Gastrocnemius medialis (tissue), 4 donors: Measurements from ENCODE around the gene KIAA1217. TPM values are rescaled to one million over a fixed set of nuclear protein-coding genes. Genes with fewer than 3 reads are reported as not detected.

Experiments
- ATAC-seq, 2 donors: fragments of 150-250 bp; one replicate each; pipeline ENCODE4 v1.9.1; 2016
- DNase-seq, 2 donors: peaks; one replicate each; pipeline ENCODE4 v3.0.0-alpha.2; 2019
- H3K27ac ChIP-seq, 4 donors: fragments of 200-600 bp; sonication (generic); 1 replicate in 1 of 4; 2 replicates in 3 of 4; pipeline ENCODE4 v1.5.1; 2016 to 2018; ENCODE audit warnings: mild to moderate bottlenecking in 2 of 4, moderate library complexity in 1 of 4
- H3K27me3 ChIP-seq, 3 donors: fragments of 200-600 bp; sonication (generic) in 2 of 3; 1 replicate in 1 of 3; 2 replicates in 2 of 3; pipeline versions ENCODE4 v1.5.1 to v1.6.0; 2016 to 2019; ENCODE audit warnings: mild to moderate bottlenecking in 1 of 3, moderate library complexity in 1 of 3
- H3K36me3 ChIP-seq, 2 donors: fragments of 200-600 bp; sonication (generic) in 1 of 2; one replicate each; pipeline ENCODE4 v1.5.1; 2017 to 2018
- H3K4me1 ChIP-seq, 2 donors: fragments of 200-600 bp; sonication (generic) in 1 of 2; one replicate each; pipeline ENCODE4 v1.5.1; 2016 to 2017; ENCODE audit warnings: mild to moderate bottlenecking in 2 of 2
- H3K4me3 ChIP-seq, 4 donors: fragments of 200-600 bp; sonication (generic) in 3 of 4; 1 replicate in 1 of 4; 2 replicates in 3 of 4; pipeline ENCODE4 v1.5.1; 2016 to 2019; ENCODE audit warnings: mild to moderate bottlenecking in 2 of 4
- H3K9me3 ChIP-seq, 3 donors: fragments of 200-600 bp; sonication (generic) in 2 of 3; 1 replicate in 1 of 3; 2 replicates in 2 of 3; pipeline ENCODE4 v1.5.1; 2016 to 2019
- POLR2A ChIP-seq, 2 donors: fragments of 450-650 bp; IDR thresholded peaks; one replicate each; pipeline ENCODE4 v1.6.1; 2017; ENCODE audit warnings: antibody characterized with exemption in 2 of 2, mild to moderate bottlenecking in 2 of 2, moderate library complexity in 2 of 2
- in situ Hi-C, 4 donors: fragments of 200-750 bp; cut with MboI; loops; one replicate each; pipeline versions ENCODE4 v1.15.0 to v1.8.0; 2017; ENCODE audit warnings: low sequenced_read_pairs in 4 of 4
- intact Hi-C: fragments of 100-400 bp; cut with DNase I; formaldehyde crosslinking; loops from one replicate; pipeline ENCODE4 v1.15.1; 2023; ENCODE audit warnings: low total_unique reads
- total RNA-seq, 4 donors: library from RNA; depleted of rRNA; stranded (reverse); fragments of >200 nt; gene quantifications; one replicate each; pipeline versions ENCODE4 v1.1.0 to v1.2.3, GENCODE V29; 2016
- TF ChIP-seq, protein P1 (sequence below), 5 experiments: fragments of 450-650 bp in 3 of 5; fragments of 200-600 bp in 2 of 5; sonication (generic) in 2 of 5; IDR thresholded peaks in 4 of 5; conservative IDR thresholded peaks in 1 of 5; 1 replicate in 4 of 5; 2 replicates in 1 of 5; pipeline ENCODE4 v1.5.1; 2016 to 2019; ENCODE audit warnings: antibody characterized with exemption in 5 of 5, mild to moderate bottlenecking in 3 of 5, moderate library complexity in 3 of 5

Gene KIAA1217
- total RNA-seq, 4 donors from 2014 or later, result 152 to 266 (median 155) TPM

DNA sequence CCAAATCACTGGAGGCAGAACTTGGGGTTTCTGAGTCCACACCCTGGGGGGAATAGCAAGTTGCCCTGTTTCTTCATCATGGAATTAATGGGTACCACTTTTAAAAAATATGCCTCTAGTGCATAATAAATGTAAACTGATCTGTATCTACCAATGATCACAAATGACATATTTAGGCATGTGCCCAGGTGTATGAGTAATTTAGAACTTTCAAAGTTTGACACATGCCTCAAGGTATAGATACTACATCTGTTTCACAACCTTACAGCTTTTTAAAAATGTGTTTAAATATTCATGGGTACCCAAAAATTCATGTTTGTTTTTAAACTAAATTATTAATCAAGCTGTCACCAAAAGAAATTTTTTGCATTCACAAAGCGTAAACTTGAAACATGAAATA, 226.0 kb downstream of the KIAA1217 start:
- intact Hi-C loops (no loop called here), in situ Hi-C loops (no loop called here)
- no peak for DNase-seq
- Histone ChIP-seq H3K36me3 (peaks cover 0 to 11% of the 10 kb centered on the region in 2 donors), H3K9me3 (no peaks in the 10 kb centered on the region), H3K4me1 (peaks cover 15 to 23% of the 10 kb centered on the region in 2 donors), H3K27me3 (no peaks in the 10 kb centered on the region), H3K27ac (peak overlapping the region; percentile 1 to 44 (median 36)), H3K4me3 (no peak overlapping the region)
- no peak for TF ChIP-seq POLR2A (IDR thresholded peaks at IDR 0.05)
- TF ChIP-seq, protein P1, sequence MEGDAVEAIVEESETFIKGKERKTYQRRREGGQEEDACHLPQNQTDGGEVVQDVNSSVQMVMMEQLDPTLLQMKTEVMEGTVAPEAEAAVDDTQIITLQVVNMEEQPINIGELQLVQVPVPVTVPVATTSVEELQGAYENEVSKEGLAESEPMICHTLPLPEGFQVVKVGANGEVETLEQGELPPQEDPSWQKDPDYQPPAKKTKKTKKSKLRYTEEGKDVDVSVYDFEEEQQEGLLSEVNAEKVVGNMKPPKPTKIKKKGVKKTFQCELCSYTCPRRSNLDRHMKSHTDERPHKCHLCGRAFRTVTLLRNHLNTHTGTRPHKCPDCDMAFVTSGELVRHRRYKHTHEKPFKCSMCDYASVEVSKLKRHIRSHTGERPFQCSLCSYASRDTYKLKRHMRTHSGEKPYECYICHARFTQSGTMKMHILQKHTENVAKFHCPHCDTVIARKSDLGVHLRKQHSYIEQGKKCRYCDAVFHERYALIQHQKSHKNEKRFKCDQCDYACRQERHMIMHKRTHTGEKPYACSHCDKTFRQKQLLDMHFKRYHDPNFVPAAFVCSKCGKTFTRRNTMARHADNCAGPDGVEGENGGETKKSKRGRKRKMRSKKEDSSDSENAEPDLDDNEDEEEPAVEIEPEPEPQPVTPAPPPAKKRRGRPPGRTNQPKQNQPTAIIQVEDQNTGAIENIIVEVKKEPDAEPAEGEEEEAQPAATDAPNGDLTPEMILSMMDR (IDR thresholded peaks at IDR 0.05 in 4 of 5, conservative IDR thresholded peaks at IDR 0.05 in 1 of 5), result no peak
- no peak for ATAC-seq

DNA sequence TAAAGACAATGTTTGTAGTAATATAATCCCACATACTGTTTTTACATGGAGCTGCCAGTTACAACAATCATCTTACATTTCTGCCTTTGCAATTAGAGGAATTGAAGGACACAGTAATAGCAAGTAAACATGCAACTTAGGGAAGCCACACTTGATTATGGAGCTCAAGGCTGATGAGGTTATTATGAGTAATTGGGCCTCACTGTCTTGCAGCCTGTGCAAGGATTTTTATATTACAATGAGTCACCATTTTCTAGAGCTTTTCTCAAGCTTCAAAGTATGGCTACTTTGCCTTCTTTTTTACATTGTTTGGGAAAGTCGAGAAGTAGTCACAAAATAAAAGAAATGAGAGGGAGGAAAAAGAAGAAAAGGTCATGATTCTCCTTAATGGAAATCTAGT, 226.4 kb downstream of the KIAA1217 start:
- H3K36me3 ChIP-seq, result peaks cover 0 to 15% of the 10 kb centered on the region in 2 donors
- H3K4me1 ChIP-seq, result peaks cover 15 to 26% of the 10 kb centered on the region in 2 donors
- peak overlapping the region in 3 of 4 donors; percentile 29 to 44 (median 42) for H3K27ac ChIP-seq
- in situ Hi-C loops (no loop called here), intact Hi-C loops (no loop called here)
- ATAC-seq (peak in 1 of 2 donors; percentile 48), DNase-seq (no peak)
- no peaks in the 10 kb centered on the region for H3K27me3 ChIP-seq
- H3K4me3 ChIP-seq, result no peak overlapping the region
- TF ChIP-seq, protein P1 (IDR thresholded peaks at IDR 0.05 in 4 of 5, conservative IDR thresholded peaks at IDR 0.05 in 1 of 5), result no peak
- TF ChIP-seq POLR2A (IDR thresholded peaks at IDR 0.05), result no peak
- no peaks in the 10 kb centered on the region for H3K9me3 ChIP-seq

DNA sequence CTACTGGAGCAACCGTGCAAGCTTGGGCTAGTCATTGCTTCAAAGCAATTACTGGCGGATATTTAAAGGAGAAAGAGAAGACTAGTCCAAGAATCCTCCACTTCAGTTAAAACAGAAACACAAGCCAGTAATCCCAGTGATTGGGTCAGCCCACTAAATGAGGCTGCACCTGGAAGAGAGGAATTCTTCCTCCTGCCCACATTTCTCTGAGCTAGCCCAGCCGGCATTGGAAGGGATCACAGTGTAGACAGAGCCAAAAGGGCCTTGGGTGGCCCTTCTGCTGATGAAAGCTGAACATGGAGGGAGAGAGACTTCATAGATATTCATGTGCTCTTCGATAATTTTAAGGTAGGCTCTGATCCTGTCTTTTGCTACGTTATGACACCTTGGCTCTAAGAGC, 228.4 kb downstream of the KIAA1217 start:
- in situ Hi-C loops, result no loop called here
- no peak for DNase-seq
- H3K27ac ChIP-seq, result peak overlapping the region in 3 of 4 donors; percentile 37 to 50 (median 38)
- TF ChIP-seq POLR2A (IDR thresholded peaks at IDR 0.05), result no peak
- TF ChIP-seq, protein P1 (IDR thresholded peaks at IDR 0.05 in 4 of 5, conservative IDR thresholded peaks at IDR 0.05 in 1 of 5), result no peak
- H3K9me3 ChIP-seq, result no peaks in the 10 kb centered on the region
- no peak for ATAC-seq
- no peak overlapping the region for H3K4me3 ChIP-seq
- H3K27me3 ChIP-seq, result no peaks in the 10 kb centered on the region
- peaks cover 15 to 19% of the 10 kb centered on the region in 2 donors for H3K4me1 ChIP-seq
- H3K36me3 ChIP-seq, result peaks cover 0 to 15% of the 10 kb centered on the region in 2 donors
- intact Hi-C loops, result no loop called here

DNA sequence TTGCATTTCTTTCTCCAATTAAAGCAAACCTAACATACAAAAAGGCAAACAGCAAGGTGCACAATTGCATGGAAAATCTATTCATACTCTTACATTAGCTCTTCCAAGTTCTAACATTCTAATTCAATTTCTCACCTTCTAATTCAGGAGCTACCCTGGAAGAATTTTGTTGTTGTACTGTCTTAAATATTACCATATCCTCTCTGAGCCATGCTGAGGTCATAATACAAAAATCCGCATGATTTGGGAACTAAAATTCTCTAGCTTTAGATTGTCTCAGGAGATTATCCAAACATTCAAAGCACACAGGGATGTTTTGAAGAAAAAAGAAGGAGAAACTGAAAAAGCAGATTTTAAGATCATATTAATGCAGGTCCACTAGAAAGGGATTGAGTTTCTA, 229.9 kb downstream of the KIAA1217 start:
- in situ Hi-C loops, result no loop called here
- Histone ChIP-seq H3K9me3 (no peaks in the 10 kb centered on the region), H3K36me3 (peaks cover 0 to 15% of the 10 kb centered on the region in 2 donors), H3K27me3 (no peaks in the 10 kb centered on the region), H3K27ac (peak overlapping the region; percentile 50 to 60 (median 54)), H3K4me1 (peaks cover 20 to 26% of the 10 kb centered on the region in 2 donors), H3K4me3 (no peak overlapping the region)
- TF ChIP-seq, protein P1 (IDR thresholded peaks at IDR 0.05 in 4 of 5, conservative IDR thresholded peaks at IDR 0.05 in 1 of 5), result no peak
- no peak for TF ChIP-seq POLR2A (IDR thresholded peaks at IDR 0.05)
- DNase-seq, result no peak
- intact Hi-C loops, result no loop called here
- no peak for ATAC-seq

DNA sequence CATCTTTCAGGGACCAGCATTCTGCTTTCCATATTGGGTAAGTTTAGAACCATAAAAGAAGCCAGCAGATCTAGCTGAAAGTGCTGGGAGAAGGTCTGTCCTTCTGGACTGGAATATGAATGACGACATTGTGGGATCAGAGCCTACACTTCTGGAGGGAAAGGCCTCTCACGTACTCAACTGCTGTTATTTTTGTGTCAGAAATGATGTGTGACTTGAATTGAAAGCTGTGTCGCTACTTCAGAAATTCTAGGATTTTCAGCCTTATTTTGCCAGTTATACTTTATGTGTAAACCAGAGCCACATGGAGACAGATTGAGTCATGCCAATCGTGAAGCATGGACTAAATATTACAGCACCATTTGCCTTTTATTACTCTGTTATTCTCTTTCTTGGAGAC, 231.0 kb downstream of the KIAA1217 start:
- peaks cover 0 to 5% of the 10 kb centered on the region in 2 donors for H3K36me3 ChIP-seq
- H3K9me3 ChIP-seq, result no peaks in the 10 kb centered on the region
- intact Hi-C loops (no loop called here), in situ Hi-C loops (no loop called here)
- peak overlapping the region; percentile 50 to 60 (median 54) for H3K27ac ChIP-seq
- DNase-seq (no peak), ATAC-seq (peak in 1 of 2 donors; percentile 48)
- H3K4me3 ChIP-seq, result no peak overlapping the region
- TF ChIP-seq POLR2A (IDR thresholded peaks at IDR 0.05), result no peak
- TF ChIP-seq, protein P1 (IDR thresholded peaks at IDR 0.05 in 4 of 5, conservative IDR thresholded peaks at IDR 0.05 in 1 of 5), result no peak
- H3K4me1 ChIP-seq, result peaks cover 28 to 31% of the 10 kb centered on the region in 2 donors
- H3K27me3 ChIP-seq, result no peaks in the 10 kb centered on the region
